Omental fat pad (tissue), 4 donors: ENCODE results near the gene NARF. TPM values are rescaled to one million over a fixed set of nuclear protein-coding genes. Genes with fewer than 3 reads are reported as not detected.

Experiments
- ATAC-seq: fragments of 150-250 bp; one replicate; pipeline ENCODE4 v1.9.1; 2016; ENCODE audit warnings: mild to moderate bottlenecking, moderate library complexity; ENCODE audit not compliant: low FRiP score
- DNase-seq: peaks from one replicate; pipeline ENCODE4 v3.0.0-alpha.2; 2019; ENCODE audit warnings: low spot score
- CTCF ChIP-seq, 3 donors: fragments of 450-650 bp; IDR thresholded peaks; one replicate each; pipeline ENCODE4 v1.5.1; 2016 to 2017; ENCODE audit warnings: antibody characterized with exemption in 3 of 3, mild to moderate bottlenecking in 3 of 3, moderate library complexity in 2 of 3
- total RNA-seq, 4 donors: library from RNA; depleted of rRNA; stranded (reverse); fragments of >200 nt; gene quantifications; one replicate each; pipeline ENCODE4 v1.1.0, GENCODE V29; 2016

NARF gene
- total RNA-seq, 4 donors from 2014 or later, result 31.8 to 48.7 (median 35.7) TPM

- TF ChIP-seq CTCF (IDR thresholded peaks at IDR 0.05), result no peak
- no peak for ATAC-seq
- DNase-seq, result no peak
These were observed 31.4 kb downstream of the NARF start for GRCh38 chr17:82489851-82490511.

- DNase-seq (no peak), ATAC-seq (no peak)
- no peak for TF ChIP-seq CTCF (IDR thresholded peaks at IDR 0.05)
These were observed 32.1 kb downstream of the NARF start for GRCh38 chr17:82490512-82491195.

GRCh38 chr17:82491196-82491530 lies 32.6 kb downstream of the NARF start:
- TF ChIP-seq CTCF (IDR thresholded peaks at IDR 0.05), result no peak
- no peak for ATAC-seq
- DNase-seq, result no peak

GRCh38 chr17:82491533-82491932 lies 33.0 kb downstream of the NARF start:
- no peak for ATAC-seq

GRCh38 chr17:82492643-82493225 lies 34.2 kb downstream of the NARF start:
- ATAC-seq (no peak), DNase-seq (no peak)
- no peak for TF ChIP-seq CTCF (IDR thresholded peaks at IDR 0.05)

More at GRCh38 chr17:82491533-82491932, 33.0 kb downstream of the NARF start:
- TF ChIP-seq CTCF (IDR thresholded peaks at IDR 0.05), result no peak
- no peak for DNase-seq

- ATAC-seq (no peak), DNase-seq (no peak)
- TF ChIP-seq CTCF (IDR thresholded peaks at IDR 0.05), result no peak
These were observed 34.8 kb downstream of the NARF start for GRCh38 chr17:82493226-82493781.
